Stimulated activated CD4-positive, alpha-beta T cell treated with anti-CD3 and anti-CD28 coated beads, Interleukin-15, amount 100 ng/mL, for 48 hours (primary cell): ENCODE data around the gene SLC4A1AP.
A peak's percentile ranks its signal among the peaks of the same experiment; 100 is the strongest.
"Not testable (repeated sequence)": the region's sequence is repeated elsewhere in the genome, so short reads cannot be mapped to it uniquely, and the experiment has no call there.

ENCODE experiments used
- DNase-seq, 2 donors: peaks; one replicate each; pipeline ENCODE4 v3.0.0-alpha.2; 2020; ENCODE audit warnings: low read depth in 2 of 2

SLC4A1AP gene

GRCh38 chr2:27652341-27652740, 11.3 kb upstream of the SLC4A1AP start:
- no peak for DNase-seq

- no peak for DNase-seq
These were observed 10.9 kb upstream of the SLC4A1AP start for GRCh38 chr2:27652790-27653189.

GRCh38 chr2:27653397-27653796, 10.3 kb upstream of the SLC4A1AP start:
- DNase-seq = no peak

- no peak for DNase-seq
These were observed 8.3 kb upstream of the SLC4A1AP start for GRCh38 chr2:27655155-27655951.

GRCh38 chr2:27661371-27661770, 2.3 kb upstream of the SLC4A1AP start:
- DNase-seq = no peak

- DNase-seq = peak in 1 of 2 donors; percentile 6
These were observed 475 bp downstream of the SLC4A1AP start for GRCh38 chr2:27664154-27664574.

GRCh38 chr2:27664622-27665363, 1.1 kb downstream of the SLC4A1AP start:
- DNase-seq = no peak

- DNase-seq = no peak
These were observed 3.8 kb downstream of the SLC4A1AP start for GRCh38 chr2:27667446-27667845.

GRCh38 chr2:27671235-27671634, 7.5 kb downstream of the SLC4A1AP start:
- no peak for DNase-seq

- DNase-seq = no peak
These were observed 9.2 kb downstream of the SLC4A1AP start for GRCh38 chr2:27672723-27673486.

GRCh38 chr2:27680571-27680970, 16.9 kb downstream of the SLC4A1AP start:
- DNase-seq = no peak

- DNase-seq = no peak
These were observed 18.2 kb downstream of the SLC4A1AP start for GRCh38 chr2:27681841-27682240.

- not testable (repeated sequence) for DNase-seq
These were observed 18.7 kb downstream of the SLC4A1AP start for GRCh38 chr2:27682334-27682771.

- peak; percentile 71 to 86 for DNase-seq
These were observed 19.8 kb downstream of the SLC4A1AP start for GRCh38 chr2:27683390-27684071.

- not testable (repeated sequence) for DNase-seq
These were observed 21.3 kb downstream of the SLC4A1AP start for GRCh38 chr2:27685006-27685405.

GRCh38 chr2:27685577-27685976, 21.9 kb downstream of the SLC4A1AP start:
- no peak for DNase-seq

- no peak for DNase-seq
These were observed 23.5 kb downstream of the SLC4A1AP start for GRCh38 chr2:27687232-27687631.

- no peak for DNase-seq
These were observed 25.7 kb downstream of the SLC4A1AP start for GRCh38 chr2:27689424-27689823.

- no peak for DNase-seq
These were observed 26.4 kb downstream of the SLC4A1AP start for GRCh38 chr2:27690052-27690451.

- DNase-seq = no peak
These were observed 34.0 kb downstream of the SLC4A1AP start for GRCh38 chr2:27697660-27698059.

GRCh38 chr2:27701676-27702075, 38.0 kb downstream of the SLC4A1AP start:
- DNase-seq = no peak

- no peak for DNase-seq
These were observed 38.6 kb downstream of the SLC4A1AP start for GRCh38 chr2:27702302-27702701.
